ENCODE data around the gene CDH4.

Gene CDH4

DNA sequence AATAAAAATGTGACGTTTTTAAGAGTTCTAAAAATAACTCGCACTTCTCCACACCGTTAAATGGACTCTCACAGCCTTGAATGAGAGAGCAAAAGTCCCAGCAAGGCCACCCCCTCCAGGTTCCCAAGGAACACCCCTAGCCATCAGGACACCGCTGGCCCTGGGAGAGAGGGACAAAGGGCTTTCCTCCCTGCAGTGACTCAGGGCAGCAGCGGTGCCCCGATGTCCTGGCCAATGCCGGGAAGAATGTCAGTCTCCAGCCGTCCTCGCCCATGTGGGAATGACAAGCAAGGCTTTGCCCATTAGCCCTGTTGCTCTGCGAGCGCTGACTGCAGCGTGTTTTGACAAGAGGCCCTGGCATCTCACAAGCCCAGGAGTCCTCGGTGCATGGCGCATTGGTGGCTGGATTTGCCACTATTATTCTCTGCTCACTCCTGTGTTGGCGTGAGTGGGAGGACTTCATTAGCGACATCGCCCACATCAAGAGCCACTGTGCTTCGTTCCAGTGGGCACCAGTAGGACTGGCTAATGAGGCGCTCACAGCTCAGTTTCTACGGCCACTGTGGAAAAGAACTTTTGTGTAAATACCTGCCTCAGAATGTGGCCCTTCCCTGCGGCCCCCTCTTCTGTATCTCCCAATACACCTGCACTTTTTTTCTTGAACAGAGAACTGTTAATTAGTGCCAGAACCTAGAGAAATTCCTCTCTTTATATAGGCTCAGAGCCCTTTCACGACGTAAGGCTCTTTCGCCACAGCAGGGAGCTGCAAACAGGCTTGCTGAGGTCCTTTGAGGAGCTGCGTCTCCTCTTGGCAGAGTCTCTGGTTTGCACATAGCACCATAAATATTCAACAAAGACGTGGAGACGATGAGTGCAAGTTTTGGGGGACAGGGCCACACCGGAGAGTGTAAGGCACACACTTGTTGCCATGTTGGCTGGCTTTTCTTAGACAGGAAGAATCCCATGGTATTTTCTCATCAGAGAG, 477.0 kb downstream of the CDH4 start:
- H3K4me1 Mint-ChIP-seq: no peaks in the 10 kb centered on the region
- H3K27me3 Mint-ChIP-seq: peaks cover 2% of the 10 kb centered on the region
- no peak overlapping the region for H3K4me3 Mint-ChIP-seq
- H3K27ac Mint-ChIP-seq: no peak overlapping the region
- no peaks in the 10 kb centered on the region for H3K9me3 Mint-ChIP-seq
- H3K36me3 Mint-ChIP-seq: no peaks in the 10 kb centered on the region

- no peaks in the 10 kb centered on the region for H3K36me3 Mint-ChIP-seq
- no peak overlapping the region for H3K27ac Mint-ChIP-seq
- H3K4me1 Mint-ChIP-seq: no peaks in the 10 kb centered on the region
Observed at GRCh38 chr20:61730631-61731362, 478.7 kb downstream of the CDH4 start.

DNA sequence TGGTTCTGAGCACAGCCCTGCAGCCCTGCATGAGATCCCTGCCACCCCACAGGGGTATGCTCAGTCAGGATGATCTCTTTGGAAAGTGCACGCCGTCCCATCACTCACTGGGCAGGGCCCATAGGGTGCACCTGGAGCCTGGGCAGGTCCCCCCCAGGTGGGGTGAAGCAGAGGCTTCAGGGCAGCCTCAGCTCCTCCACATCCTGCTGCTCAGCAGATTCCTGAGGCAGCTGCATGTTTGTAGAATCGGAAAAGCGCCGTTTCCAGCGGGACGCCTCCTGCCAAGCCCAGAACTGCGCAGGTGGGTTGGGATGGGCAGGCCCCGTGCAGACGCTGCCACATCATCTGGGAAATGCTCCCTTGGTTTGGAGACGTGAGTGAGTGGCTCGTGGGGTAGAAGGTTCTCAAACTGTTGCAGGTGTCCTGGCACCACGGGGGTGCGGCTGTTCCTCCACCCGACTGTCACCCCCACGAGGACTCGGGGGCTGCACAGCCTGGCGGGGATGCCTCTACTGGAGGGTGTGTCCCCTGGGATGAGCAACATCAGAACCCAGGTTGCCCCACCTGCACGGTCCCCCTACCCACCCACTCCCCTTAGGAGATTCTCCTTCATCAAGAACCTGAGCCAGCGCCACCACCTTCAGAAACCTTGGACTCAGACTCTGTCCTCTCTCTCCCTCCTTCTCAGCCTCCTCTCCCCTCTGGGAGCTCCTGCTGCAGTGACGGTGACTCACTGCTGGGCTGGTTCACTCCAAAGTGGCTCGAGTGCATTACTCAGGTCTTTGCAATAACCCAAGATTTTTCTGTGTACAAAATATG, 479.5 kb downstream of the CDH4 start:
- Mint-ChIP-seq H3K36me3 (no peaks in the 10 kb centered on the region), H3K27me3 (peaks cover 5% of the 10 kb centered on the region), H3K4me1 (no peaks in the 10 kb centered on the region), H3K9me3 (no peaks in the 10 kb centered on the region), H3K27ac (no peak overlapping the region), H3K4me3 (no peak overlapping the region)

More at GRCh38 chr20:61730631-61731362, 478.7 kb downstream of the CDH4 start:
- Mint-ChIP-seq H3K4me3 (no peak overlapping the region), H3K27me3 (peaks cover 2% of the 10 kb centered on the region), H3K9me3 (no peaks in the 10 kb centered on the region)

- peaks cover 5% of the 10 kb centered on the region for H3K27me3 Mint-ChIP-seq
- no peaks in the 10 kb centered on the region for H3K4me1 Mint-ChIP-seq
- H3K36me3 Mint-ChIP-seq: no peaks in the 10 kb centered on the region
- H3K4me3 Mint-ChIP-seq: no peak overlapping the region
- H3K9me3 Mint-ChIP-seq: no peaks in the 10 kb centered on the region
- H3K27ac Mint-ChIP-seq: no peak overlapping the region
Observed at GRCh38 chr20:61732511-61733210, 480.6 kb downstream of the CDH4 start.

GRCh38 chr20:61733216-61733615, 481.2 kb downstream of the CDH4 start:
- no peaks in the 10 kb centered on the region for H3K4me1 Mint-ChIP-seq
- H3K4me3 Mint-ChIP-seq: no peak overlapping the region
- H3K9me3 Mint-ChIP-seq: no peaks in the 10 kb centered on the region
- H3K27ac Mint-ChIP-seq: no peak overlapping the region
- H3K27me3 Mint-ChIP-seq: peaks cover 5% of the 10 kb centered on the region
- H3K36me3 Mint-ChIP-seq: no peaks in the 10 kb centered on the region

- H3K4me3 Mint-ChIP-seq: no peak overlapping the region
- H3K27me3 Mint-ChIP-seq: peaks cover 5% of the 10 kb centered on the region
- H3K27ac Mint-ChIP-seq: no peak overlapping the region
- no peaks in the 10 kb centered on the region for H3K4me1 Mint-ChIP-seq
- H3K36me3 Mint-ChIP-seq: no peaks in the 10 kb centered on the region
- H3K9me3 Mint-ChIP-seq: no peaks in the 10 kb centered on the region
Observed at GRCh38 chr20:61733891-61734732, 482.1 kb downstream of the CDH4 start.

GRCh38 chr20:61734733-61735502, 482.9 kb downstream of the CDH4 start:
- Mint-ChIP-seq H3K9me3 (no peaks in the 10 kb centered on the region), H3K27ac (no peak overlapping the region), H3K4me3 (no peak overlapping the region), H3K4me1 (no peaks in the 10 kb centered on the region), H3K36me3 (no peaks in the 10 kb centered on the region), H3K27me3 (peaks cover 5% of the 10 kb centered on the region)

- no peaks in the 10 kb centered on the region for H3K9me3 Mint-ChIP-seq
- H3K27me3 Mint-ChIP-seq: peaks cover 5% of the 10 kb centered on the region
- no peaks in the 10 kb centered on the region for H3K4me1 Mint-ChIP-seq
- H3K27ac Mint-ChIP-seq: no peak overlapping the region
- H3K36me3 Mint-ChIP-seq: no peaks in the 10 kb centered on the region
- H3K4me3 Mint-ChIP-seq: no peak overlapping the region
Observed at GRCh38 chr20:61735503-61735785, 483.4 kb downstream of the CDH4 start.

- Mint-ChIP-seq H3K27ac (no peak overlapping the region), H3K36me3 (no peaks in the 10 kb centered on the region), H3K4me1 (no peaks in the 10 kb centered on the region), H3K9me3 (no peaks in the 10 kb centered on the region), H3K27me3 (peaks cover 5% of the 10 kb centered on the region), H3K4me3 (no peak overlapping the region)
Observed at GRCh38 chr20:61736001-61736635, 484.1 kb downstream of the CDH4 start.

DNA sequence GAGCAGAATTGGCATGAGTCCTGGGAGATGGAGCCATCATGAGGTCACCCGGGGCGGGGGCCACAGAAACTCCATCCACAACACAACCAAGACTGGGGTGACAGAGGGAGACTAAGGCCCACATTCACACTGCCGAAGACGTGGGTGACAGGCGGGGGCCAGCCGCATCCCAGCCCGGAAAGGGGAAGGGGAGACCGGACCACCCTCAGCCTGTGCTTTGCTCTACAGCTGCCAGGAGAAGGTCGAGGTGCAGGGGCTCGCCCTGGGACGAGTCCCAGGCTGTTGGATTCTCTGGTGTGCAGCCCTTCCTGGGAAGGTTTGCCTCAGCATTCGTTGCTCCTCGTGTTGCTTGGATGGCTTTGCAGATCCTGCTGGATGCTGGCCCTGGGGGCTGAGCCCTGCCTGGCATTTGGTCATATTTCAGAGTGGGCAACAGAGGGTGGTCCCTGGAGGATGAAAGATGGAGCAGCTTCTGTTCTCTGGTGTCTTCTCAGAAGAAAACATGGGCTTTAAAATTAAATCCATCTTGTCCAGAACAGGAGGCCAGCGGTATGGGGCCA, 484.8 kb downstream of the CDH4 start:
- Mint-ChIP-seq H3K27ac (no peak overlapping the region), H3K4me3 (no peak overlapping the region), H3K27me3 (peaks cover 5% of the 10 kb centered on the region), H3K4me1 (no peaks in the 10 kb centered on the region), H3K36me3 (no peaks in the 10 kb centered on the region), H3K9me3 (no peaks in the 10 kb centered on the region)

GRCh38 chr20:61737346-61737745, 485.3 kb downstream of the CDH4 start:
- Mint-ChIP-seq H3K4me1 (no peaks in the 10 kb centered on the region), H3K4me3 (no peak overlapping the region), H3K27ac (no peak overlapping the region), H3K9me3 (no peaks in the 10 kb centered on the region), H3K36me3 (no peaks in the 10 kb centered on the region), H3K27me3 (peaks cover 5% of the 10 kb centered on the region)

DNA sequence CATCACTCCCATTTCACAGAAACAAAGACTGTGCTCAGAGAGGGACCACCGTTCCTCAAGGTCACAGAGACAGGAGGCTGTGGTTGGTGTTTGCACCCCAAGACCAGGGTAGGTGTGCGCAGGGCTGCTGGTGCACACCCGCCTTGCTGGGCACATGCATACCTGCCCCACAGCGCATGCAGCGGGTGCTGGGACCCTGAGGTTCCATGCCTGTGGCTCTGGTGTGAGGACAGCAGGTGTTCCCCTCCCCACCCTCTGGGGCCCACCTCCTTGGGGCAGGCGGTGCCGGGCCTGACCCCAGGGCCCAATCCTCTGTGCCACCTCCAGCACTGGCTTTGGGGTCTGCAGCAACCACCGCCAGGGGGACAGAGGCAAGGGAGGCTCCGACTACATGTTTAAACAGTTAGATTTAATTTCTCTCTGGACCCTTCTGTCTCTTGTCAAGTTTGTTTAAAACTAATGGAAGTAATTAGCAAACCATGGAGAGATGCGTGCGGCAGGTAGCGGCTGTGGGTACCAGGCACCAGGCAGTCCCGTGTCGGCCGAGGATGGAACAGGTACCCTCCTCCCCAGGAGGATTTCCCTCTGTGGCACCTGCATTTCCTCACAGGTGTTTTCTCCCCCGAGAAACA, 485.9 kb downstream of the CDH4 start:
- Mint-ChIP-seq H3K27me3 (peaks cover 3% of the 10 kb centered on the region), H3K9me3 (no peaks in the 10 kb centered on the region), H3K4me1 (no peaks in the 10 kb centered on the region), H3K27ac (no peak overlapping the region), H3K36me3 (no peaks in the 10 kb centered on the region), H3K4me3 (no peak overlapping the region)

GRCh38 chr20:61738601-61739069, 486.6 kb downstream of the CDH4 start:
- H3K36me3 Mint-ChIP-seq: no peaks in the 10 kb centered on the region
- peaks cover 3% of the 10 kb centered on the region for H3K27me3 Mint-ChIP-seq
- H3K9me3 Mint-ChIP-seq: no peaks in the 10 kb centered on the region
- H3K4me3 Mint-ChIP-seq: no peak overlapping the region
- H3K4me1 Mint-ChIP-seq: no peaks in the 10 kb centered on the region
- no peak overlapping the region for H3K27ac Mint-ChIP-seq
